Measurements from ENCODE around the gene FMO1.
"Not testable (repeated sequence)": the region's sequence is repeated elsewhere in the genome, so short reads cannot be mapped to it uniquely, and the experiment has no call there.

Gene FMO1

DNA sequence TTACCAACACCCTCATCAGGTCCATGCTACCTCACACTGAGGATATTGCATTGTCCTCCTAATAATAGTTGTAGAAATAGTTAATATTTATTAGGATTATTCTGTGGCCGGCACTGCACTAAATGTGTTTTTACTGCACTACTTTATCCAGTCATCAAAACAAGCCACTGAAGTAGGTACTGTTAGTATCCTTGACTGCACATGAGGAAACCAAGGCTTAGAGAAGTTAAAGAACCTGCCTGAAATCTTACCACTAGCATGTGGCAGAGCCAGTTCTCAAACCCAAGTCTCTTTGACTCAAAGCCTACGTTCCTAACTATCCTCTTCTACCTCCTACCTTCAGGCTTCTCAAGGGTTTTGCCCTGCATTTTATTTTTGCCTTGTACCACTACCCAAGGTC, 30.9 kb downstream of the FMO1 start:
- no peak for DNase-seq (ENCODE audit: low read depth)
- TF ChIP-seq, protein P1, sequence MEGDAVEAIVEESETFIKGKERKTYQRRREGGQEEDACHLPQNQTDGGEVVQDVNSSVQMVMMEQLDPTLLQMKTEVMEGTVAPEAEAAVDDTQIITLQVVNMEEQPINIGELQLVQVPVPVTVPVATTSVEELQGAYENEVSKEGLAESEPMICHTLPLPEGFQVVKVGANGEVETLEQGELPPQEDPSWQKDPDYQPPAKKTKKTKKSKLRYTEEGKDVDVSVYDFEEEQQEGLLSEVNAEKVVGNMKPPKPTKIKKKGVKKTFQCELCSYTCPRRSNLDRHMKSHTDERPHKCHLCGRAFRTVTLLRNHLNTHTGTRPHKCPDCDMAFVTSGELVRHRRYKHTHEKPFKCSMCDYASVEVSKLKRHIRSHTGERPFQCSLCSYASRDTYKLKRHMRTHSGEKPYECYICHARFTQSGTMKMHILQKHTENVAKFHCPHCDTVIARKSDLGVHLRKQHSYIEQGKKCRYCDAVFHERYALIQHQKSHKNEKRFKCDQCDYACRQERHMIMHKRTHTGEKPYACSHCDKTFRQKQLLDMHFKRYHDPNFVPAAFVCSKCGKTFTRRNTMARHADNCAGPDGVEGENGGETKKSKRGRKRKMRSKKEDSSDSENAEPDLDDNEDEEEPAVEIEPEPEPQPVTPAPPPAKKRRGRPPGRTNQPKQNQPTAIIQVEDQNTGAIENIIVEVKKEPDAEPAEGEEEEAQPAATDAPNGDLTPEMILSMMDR (conservative IDR thresholded peaks at IDR 0.05; ENCODE audit: low read depth, low read length) = no peak
- no peak overlapping the region for H3K4me3 ChIP-seq (ENCODE audit: low read depth, low read length)

DNA sequence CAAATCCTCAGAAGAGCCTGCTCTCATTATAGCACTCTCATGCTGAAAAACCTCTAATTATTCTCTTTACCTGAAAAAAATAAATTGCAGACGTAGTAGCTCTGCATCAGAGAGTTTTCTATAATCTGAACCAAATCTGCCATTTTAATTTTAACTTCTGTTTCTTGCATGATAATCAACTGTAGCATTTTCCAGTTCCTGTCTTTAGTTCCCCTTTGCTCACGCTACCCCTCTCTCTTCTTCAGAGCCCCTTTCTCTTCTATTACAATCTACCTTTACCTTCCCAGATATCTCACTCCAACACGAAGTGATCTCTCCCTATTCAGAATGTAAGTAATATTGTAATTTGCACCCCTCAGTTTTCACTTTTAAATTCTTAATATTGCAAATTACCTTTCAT, 31.4 kb downstream of the FMO1 start:
- TF ChIP-seq, protein P1 (conservative IDR thresholded peaks at IDR 0.05; ENCODE audit: low read depth, low read length) = no peak
- no peak for DNase-seq (ENCODE audit: low read depth)
- no peak overlapping the region for H3K4me3 ChIP-seq (ENCODE audit: low read depth, low read length)

DNA sequence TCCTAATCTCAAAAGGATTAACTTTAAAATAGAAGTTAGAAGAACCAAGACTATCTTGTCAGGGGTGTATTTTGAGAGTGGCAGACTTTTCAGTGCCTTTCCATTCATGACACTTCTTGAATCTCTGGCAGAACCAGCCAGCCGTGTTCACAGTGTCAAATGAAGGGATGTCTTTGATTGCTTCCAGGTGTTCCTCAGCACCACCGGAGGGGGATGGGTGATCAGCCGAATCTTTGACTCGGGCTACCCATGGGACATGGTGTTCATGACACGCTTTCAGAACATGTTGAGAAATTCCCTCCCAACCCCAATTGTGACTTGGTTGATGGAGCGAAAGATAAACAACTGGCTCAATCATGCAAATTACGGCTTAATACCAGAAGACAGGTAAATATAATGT, 32.3 kb downstream of the FMO1 start:
- TF ChIP-seq, protein P1 (conservative IDR thresholded peaks at IDR 0.05; ENCODE audit: low read depth, low read length) = no peak
- no peak overlapping the region for H3K4me3 ChIP-seq (ENCODE audit: low read depth, low read length)
- DNase-seq (ENCODE audit: low read depth) = no peak

DNA sequence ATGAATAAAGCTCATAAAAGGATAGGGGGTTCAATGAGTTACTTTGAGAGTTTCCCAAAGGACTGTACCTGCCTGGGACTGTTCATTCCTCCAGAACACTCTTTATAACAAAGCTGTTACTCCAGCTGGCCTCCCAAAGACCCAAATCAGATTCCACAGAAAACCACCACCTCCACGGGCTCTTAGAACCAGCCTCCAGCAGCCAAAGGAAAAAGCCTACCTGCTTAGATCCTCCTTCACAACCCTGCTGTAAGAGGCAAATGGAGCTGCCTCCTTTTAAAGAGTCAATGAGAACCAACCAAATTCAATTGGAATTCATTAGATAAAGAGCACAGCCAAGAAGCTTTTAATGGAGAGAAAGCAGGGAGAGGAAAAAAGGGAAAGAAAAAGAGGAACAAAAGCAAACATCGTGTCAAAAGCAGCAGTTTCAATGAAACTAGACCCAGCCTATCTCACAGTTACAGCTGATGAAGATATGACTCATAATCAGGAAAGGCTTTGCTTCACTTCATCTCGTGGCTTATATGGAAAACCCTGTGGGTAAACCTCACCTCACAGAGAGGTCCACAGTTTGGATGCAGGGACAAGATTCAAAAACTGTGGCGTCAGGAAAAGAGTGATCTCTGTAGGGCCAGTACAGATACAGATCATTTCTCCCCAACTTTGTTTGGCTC, 37.9 kb downstream of the FMO1 start:
- TF ChIP-seq, protein P1 (conservative IDR thresholded peaks at IDR 0.05; ENCODE audit: low read depth, low read length) = no peak
- DNase-seq (ENCODE audit: low read depth) = peak; percentile 29
- H3K4me3 ChIP-seq (ENCODE audit: low read depth, low read length) = no peak overlapping the region

DNA sequence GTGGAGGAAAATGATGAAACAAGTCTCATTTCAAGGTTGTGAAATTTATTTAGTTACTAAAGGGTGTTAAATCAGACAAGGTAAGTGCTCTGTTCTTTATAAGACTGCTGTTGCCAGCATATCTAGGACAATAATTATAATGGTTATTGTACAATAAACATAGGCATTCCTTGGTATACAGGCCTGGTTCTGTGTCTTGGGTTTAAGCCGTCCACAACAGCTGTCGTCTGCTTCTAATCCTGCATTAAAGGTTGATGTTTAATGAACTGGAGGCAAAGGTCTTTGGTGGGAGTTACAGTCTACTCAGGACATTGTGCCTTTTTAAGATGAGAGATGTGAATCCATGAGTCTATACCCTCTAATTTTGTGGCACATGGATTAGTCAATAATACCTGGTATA, 42.3 kb downstream of the FMO1 start:
- TF ChIP-seq, protein P1 (conservative IDR thresholded peaks at IDR 0.05; ENCODE audit: low read depth, low read length) = no peak
- no peak overlapping the region for H3K4me3 ChIP-seq (ENCODE audit: low read depth, low read length)
- DNase-seq (ENCODE audit: low read depth) = no peak

DNA sequence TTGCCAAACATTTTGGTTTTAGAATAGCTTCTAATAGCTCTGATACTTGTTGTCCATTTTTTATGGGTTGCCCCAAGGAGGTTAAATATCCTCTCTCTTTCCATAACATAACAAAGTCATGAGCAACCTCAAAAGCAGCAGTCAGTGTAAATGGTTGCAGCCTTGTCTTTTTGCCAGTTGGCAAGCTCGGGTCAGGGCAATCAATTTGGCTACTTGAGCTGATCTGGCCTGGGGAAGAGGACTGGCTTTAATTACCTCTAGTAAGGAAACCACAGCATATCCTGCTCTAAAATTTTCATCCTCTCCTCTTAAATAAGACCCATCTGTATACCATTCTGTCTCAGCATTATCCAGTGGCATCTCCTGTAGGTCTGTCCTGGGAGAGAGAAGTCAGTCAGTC, 44.5 kb downstream of the FMO1 start:
- DNase-seq (ENCODE audit: low read depth) = no peak
- TF ChIP-seq, protein P1 (conservative IDR thresholded peaks at IDR 0.05; ENCODE audit: low read depth, low read length) = no peak
- no peak overlapping the region for H3K4me3 ChIP-seq (ENCODE audit: low read depth, low read length)

DNA sequence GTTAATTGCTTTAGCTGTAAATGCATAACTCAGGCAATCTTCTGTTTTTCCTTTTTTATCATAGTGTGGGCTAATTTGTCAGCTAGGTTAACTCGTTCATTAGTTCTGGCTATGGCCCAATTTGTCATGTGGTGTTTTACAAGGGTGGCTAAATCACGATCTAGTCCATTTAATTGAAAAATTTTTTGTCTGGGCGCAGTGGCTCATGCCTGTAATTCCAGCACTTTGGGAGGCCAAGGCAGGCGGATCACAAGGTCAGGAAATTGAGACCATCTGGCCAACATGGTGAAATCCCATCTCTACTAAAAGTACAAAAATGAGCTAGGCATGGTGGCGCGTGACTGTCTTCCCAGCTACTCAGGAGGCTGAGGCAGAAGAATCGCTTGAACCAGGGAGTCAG, 47.1 kb downstream of the FMO1 start:
- DNase-seq (ENCODE audit: low read depth); H3K4me3 ChIP-seq (ENCODE audit: low read depth, low read length): not testable (repeated sequence)
